ENCODE measurements around the gene NCAM1.
A peak's percentile ranks its signal among the peaks of the same experiment; 100 is the strongest.

Gene NCAM1

GRCh38 chr11:113096648-113097047 is 135.4 kb downstream of the NCAM1 start:
- Histone ChIP-seq H2BK5ac (ENCODE audit: low read length) (no peak overlapping the region), H4K91ac (ENCODE audit: low read depth, low read length, poor library complexity) (no peak overlapping the region), H2BK120ac (ENCODE audit: low read depth, low read length) (no peak overlapping the region), H3K79me1 (ENCODE audit: low read depth, low read length) (no peaks in the 10 kb centered on the region), H2BK15ac (ENCODE audit: low read length) (no peak overlapping the region), H3K27ac (replicated peaks; ENCODE audit: low read length) (no peak overlapping the region), H3K9me3 (replicated peaks in 1 of 2; ENCODE audit: control insufficient read depth in 2 of 2, insufficient read depth in 1 of 2, low read depth in 1 of 2, low read length in 2 of 2) (no peaks in the 10 kb centered on the region), H3K4me3 (ENCODE audit: low read length in 2 of 2) (no peak overlapping the region), H4K8ac (ENCODE audit: low read depth, low read length) (no peak overlapping the region), H3K9ac (ENCODE audit: low read depth, low read length, poor library complexity) (peak overlapping the region; percentile 55), H3K36me3 (replicated peaks in 1 of 2; ENCODE audit: control insufficient read depth in 2 of 2, insufficient read depth in 2 of 2, low read length in 2 of 2) (no peaks in the 10 kb centered on the region), H3K4me2 (ENCODE audit: insufficient read depth, low read length, poor library complexity, severe bottlenecking) (no peak overlapping the region), H2AFZ (ENCODE audit: low read length) (no peak overlapping the region), H2AK5ac (ENCODE audit: low read depth, low read length) (no peak overlapping the region), H3K18ac (ENCODE audit: low read length) (no peak overlapping the region), H3K4ac (ENCODE audit: low read length) (no peak overlapping the region), H3K4me1 (ENCODE audit: control insufficient read depth in 2 of 2, insufficient read depth in 1 of 2, low read depth in 1 of 2, low read length in 2 of 2) (peaks cover 0 to 4% of the 10 kb centered on the region in 2 donors), H3K27me3 (ENCODE audit: control insufficient read depth in 3 of 3, insufficient read depth in 3 of 3, low read depth in 1 of 3, low read length in 3 of 3) (no peaks in the 10 kb centered on the region), H3K23ac (ENCODE audit: low read depth, low read length, poor library complexity) (no peak overlapping the region), H2BK12ac (ENCODE audit: low read length) (no peak overlapping the region), H3K14ac (ENCODE audit: low read length) (no peak overlapping the region)
- no CpG with 5 or more reads among the region's 1 CpG for WGBS, 2 donors (ENCODE audit: extremely low coverage in 2 of 2, insufficient read length in 2 of 2, insufficient replicate concordance in 1 of 2)
- no peak for DNase-seq (ENCODE audit: low spot score)

GRCh38 chr11:113103932-113104690 is 142.9 kb downstream of the NCAM1 start:
- Histone ChIP-seq H3K4ac (ENCODE audit: low read length) (no peak overlapping the region), H3K4me3 (ENCODE audit: low read length in 2 of 2) (no peak overlapping the region), H4K8ac (ENCODE audit: low read depth, low read length) (no peak overlapping the region), H3K79me1 (ENCODE audit: low read depth, low read length) (no peaks in the 10 kb centered on the region), H3K36me3 (replicated peaks in 1 of 2; ENCODE audit: control insufficient read depth in 2 of 2, insufficient read depth in 2 of 2, low read length in 2 of 2) (no peaks in the 10 kb centered on the region), H3K14ac (ENCODE audit: low read length) (no peak overlapping the region), H2BK120ac (ENCODE audit: low read depth, low read length) (no peak overlapping the region), H3K9me3 (replicated peaks in 1 of 2; ENCODE audit: control insufficient read depth in 2 of 2, insufficient read depth in 1 of 2, low read depth in 1 of 2, low read length in 2 of 2) (no peaks in the 10 kb centered on the region), H3K18ac (ENCODE audit: low read length) (no peak overlapping the region), H2AK5ac (ENCODE audit: low read depth, low read length) (no peak overlapping the region), H2BK5ac (ENCODE audit: low read length) (no peak overlapping the region), H3K27me3 (ENCODE audit: control insufficient read depth in 3 of 3, insufficient read depth in 3 of 3, low read depth in 1 of 3, low read length in 3 of 3) (no peaks in the 10 kb centered on the region), H4K91ac (ENCODE audit: low read depth, low read length, poor library complexity) (no peak overlapping the region), H3K4me1 (ENCODE audit: control insufficient read depth in 2 of 2, insufficient read depth in 1 of 2, low read depth in 1 of 2, low read length in 2 of 2) (peaks cover 0 to 4% of the 10 kb centered on the region in 2 donors), H3K27ac (replicated peaks; ENCODE audit: low read length) (no peak overlapping the region), H2BK12ac (ENCODE audit: low read length) (no peak overlapping the region), H3K4me2 (ENCODE audit: insufficient read depth, low read length, poor library complexity, severe bottlenecking) (no peak overlapping the region), H3K23ac (ENCODE audit: low read depth, low read length, poor library complexity) (no peak overlapping the region), H3K9ac (ENCODE audit: low read depth, low read length, poor library complexity) (no peak overlapping the region), H2AFZ (ENCODE audit: low read length) (no peak overlapping the region), H2BK15ac (ENCODE audit: low read length) (no peak overlapping the region)
- no CpG with 5 or more reads among the region's 9 CpGs for WGBS, 2 donors (ENCODE audit: extremely low coverage in 2 of 2, insufficient read length in 2 of 2, insufficient replicate concordance in 1 of 2)
- no peak for DNase-seq (ENCODE audit: low spot score)

- Histone ChIP-seq H4K8ac (ENCODE audit: low read depth, low read length) (no peak overlapping the region), H4K91ac (ENCODE audit: low read depth, low read length, poor library complexity) (no peak overlapping the region), H3K18ac (ENCODE audit: low read length) (no peak overlapping the region), H2AFZ (ENCODE audit: low read length) (no peak overlapping the region), H3K27ac (replicated peaks; ENCODE audit: low read length) (no peak overlapping the region), H2BK5ac (ENCODE audit: low read length) (no peak overlapping the region), H2BK12ac (ENCODE audit: low read length) (no peak overlapping the region), H3K4me1 (ENCODE audit: control insufficient read depth in 2 of 2, insufficient read depth in 1 of 2, low read depth in 1 of 2, low read length in 2 of 2) (peaks cover 0 to 4% of the 10 kb centered on the region in 2 donors), H2AK5ac (ENCODE audit: low read depth, low read length) (no peak overlapping the region), H3K79me1 (ENCODE audit: low read depth, low read length) (no peaks in the 10 kb centered on the region), H3K9me3 (replicated peaks in 1 of 2; ENCODE audit: control insufficient read depth in 2 of 2, insufficient read depth in 1 of 2, low read depth in 1 of 2, low read length in 2 of 2) (no peaks in the 10 kb centered on the region), H3K27me3 (ENCODE audit: control insufficient read depth in 3 of 3, insufficient read depth in 3 of 3, low read depth in 1 of 3, low read length in 3 of 3) (no peaks in the 10 kb centered on the region), H2BK15ac (ENCODE audit: low read length) (no peak overlapping the region), H3K23ac (ENCODE audit: low read depth, low read length, poor library complexity) (no peak overlapping the region), H3K4ac (ENCODE audit: low read length) (no peak overlapping the region), H3K36me3 (replicated peaks in 1 of 2; ENCODE audit: control insufficient read depth in 2 of 2, insufficient read depth in 2 of 2, low read length in 2 of 2) (no peaks in the 10 kb centered on the region), H3K4me2 (ENCODE audit: insufficient read depth, low read length, poor library complexity, severe bottlenecking) (no peak overlapping the region), H2BK120ac (ENCODE audit: low read depth, low read length) (no peak overlapping the region), H3K9ac (ENCODE audit: low read depth, low read length, poor library complexity) (no peak overlapping the region), H3K14ac (ENCODE audit: low read length) (no peak overlapping the region), H3K4me3 (ENCODE audit: low read length in 2 of 2) (no peak overlapping the region)
- WGBS, 2 donors (ENCODE audit: extremely low coverage in 2 of 2, insufficient read length in 2 of 2, insufficient replicate concordance in 1 of 2): no CpG with 5 or more reads among the region's 4 CpGs
- no peak for DNase-seq (ENCODE audit: low spot score)
Observed at GRCh38 chr11:113104691-113105251, 143.6 kb downstream of the NCAM1 start.

- H2AFZ ChIP-seq (ENCODE audit: low read length): no peak overlapping the region
- H2BK120ac ChIP-seq (ENCODE audit: low read depth, low read length): no peak overlapping the region
- H3K27ac ChIP-seq (replicated peaks; ENCODE audit: low read length): no peak overlapping the region
- no peak overlapping the region for H3K14ac ChIP-seq (ENCODE audit: low read length)
- no peak overlapping the region for H2AK5ac ChIP-seq (ENCODE audit: low read depth, low read length)
- no peak overlapping the region for H2BK15ac ChIP-seq (ENCODE audit: low read length)
- H3K79me1 ChIP-seq (ENCODE audit: low read depth, low read length): no peaks in the 10 kb centered on the region
- peaks cover 0 to 4% of the 10 kb centered on the region in 2 donors for H3K4me1 ChIP-seq (ENCODE audit: control insufficient read depth in 2 of 2, insufficient read depth in 1 of 2, low read depth in 1 of 2, low read length in 2 of 2)
- no peak overlapping the region for H3K23ac ChIP-seq (ENCODE audit: low read depth, low read length, poor library complexity)
- H3K4me2 ChIP-seq (ENCODE audit: insufficient read depth, low read length, poor library complexity, severe bottlenecking): no peak overlapping the region
- whole genome bisulfite sequencing, 2 donors (ENCODE audit: extremely low coverage in 2 of 2, insufficient read length in 2 of 2, insufficient replicate concordance in 1 of 2): no CpG with 5 or more reads among the region's 2 CpGs
- DNase-seq (ENCODE audit: low spot score): no peak
- no peak overlapping the region for H4K91ac ChIP-seq (ENCODE audit: low read depth, low read length, poor library complexity)
- H2BK12ac ChIP-seq (ENCODE audit: low read length): no peak overlapping the region
- no peak overlapping the region for H3K4me3 ChIP-seq (ENCODE audit: low read length in 2 of 2)
- H3K9ac ChIP-seq (ENCODE audit: low read depth, low read length, poor library complexity): no peak overlapping the region
- H2BK5ac ChIP-seq (ENCODE audit: low read length): no peak overlapping the region
- H3K27me3 ChIP-seq (ENCODE audit: control insufficient read depth in 3 of 3, insufficient read depth in 3 of 3, low read depth in 1 of 3, low read length in 3 of 3): no peaks in the 10 kb centered on the region
- no peak overlapping the region for H3K4ac ChIP-seq (ENCODE audit: low read length)
- H3K36me3 ChIP-seq (replicated peaks in 1 of 2; ENCODE audit: control insufficient read depth in 2 of 2, insufficient read depth in 2 of 2, low read length in 2 of 2): no peaks in the 10 kb centered on the region
- H3K18ac ChIP-seq (ENCODE audit: low read length): no peak overlapping the region
- no peak overlapping the region for H4K8ac ChIP-seq (ENCODE audit: low read depth, low read length)
- no peaks in the 10 kb centered on the region for H3K9me3 ChIP-seq (replicated peaks in 1 of 2; ENCODE audit: control insufficient read depth in 2 of 2, insufficient read depth in 1 of 2, low read depth in 1 of 2, low read length in 2 of 2)
Observed at GRCh38 chr11:113105592-113105991, 144.4 kb downstream of the NCAM1 start.

Measured in neuronal stem cell (in vitro differentiated cells).